ENCODE measurements around the gene MICAL3.

MICAL3 gene

DNA sequence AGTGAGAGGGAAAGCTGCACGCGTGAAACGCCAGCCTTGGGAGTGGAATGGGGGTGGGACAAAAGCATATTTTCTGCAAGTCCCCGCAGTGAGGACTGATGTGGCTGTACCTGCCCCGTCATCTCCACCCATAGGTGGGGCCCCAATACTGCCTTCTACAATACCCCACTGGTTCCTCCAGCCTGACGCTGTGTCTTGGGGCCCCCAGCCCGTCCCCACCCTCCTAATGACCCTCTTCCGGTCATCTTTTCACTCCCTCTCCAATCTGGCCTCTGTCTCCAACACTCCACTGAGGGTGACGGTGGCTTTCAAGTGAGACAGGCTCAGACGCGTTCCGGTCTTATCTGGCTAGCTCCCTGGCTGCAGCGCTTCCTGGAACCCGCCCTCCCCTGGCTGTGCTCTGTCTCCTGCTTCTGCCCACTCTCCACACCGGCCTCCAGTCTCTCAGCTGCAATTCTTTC lies 104.2 kb downstream of the MICAL3 start:
- Histone ChIP-seq H3K4me3 (ENCODE audit: low read length) (no peak overlapping the region), H3K27ac (ENCODE audit: low read length) (no peak overlapping the region), H2AFZ (ENCODE audit: low read depth, low read length) (no peak overlapping the region), H3K4me2 (ENCODE audit: low read length) (no peak overlapping the region), H3K36me3 (replicated peaks; ENCODE audit: low read depth, low read length) (no peaks in the 10 kb centered on the region), H4K20me1 (ENCODE audit: insufficient read depth, low read length) (peaks cover 100% of the 10 kb centered on the region), H3K9ac (ENCODE audit: low read length) (no peak overlapping the region), H3K4me1 (ENCODE audit: low read length) (no peaks in the 10 kb centered on the region), H3K27me3 (ENCODE audit: low read depth, low read length) (no peaks in the 10 kb centered on the region), H3K79me2 (ENCODE audit: low read length) (peaks cover 100% of the 10 kb centered on the region), H3K9me3 (ENCODE audit: insufficient read depth, low read length) (no peaks in the 10 kb centered on the region)
- no peak for TF ChIP-seq CTCF (IDR thresholded peaks at IDR 0.05; ENCODE audit: low read depth, low read length)
- TF ChIP-seq EZH2phosphoT487 (IDR thresholded peaks at IDR 0.05; ENCODE audit: low read depth), result no peak

DNA sequence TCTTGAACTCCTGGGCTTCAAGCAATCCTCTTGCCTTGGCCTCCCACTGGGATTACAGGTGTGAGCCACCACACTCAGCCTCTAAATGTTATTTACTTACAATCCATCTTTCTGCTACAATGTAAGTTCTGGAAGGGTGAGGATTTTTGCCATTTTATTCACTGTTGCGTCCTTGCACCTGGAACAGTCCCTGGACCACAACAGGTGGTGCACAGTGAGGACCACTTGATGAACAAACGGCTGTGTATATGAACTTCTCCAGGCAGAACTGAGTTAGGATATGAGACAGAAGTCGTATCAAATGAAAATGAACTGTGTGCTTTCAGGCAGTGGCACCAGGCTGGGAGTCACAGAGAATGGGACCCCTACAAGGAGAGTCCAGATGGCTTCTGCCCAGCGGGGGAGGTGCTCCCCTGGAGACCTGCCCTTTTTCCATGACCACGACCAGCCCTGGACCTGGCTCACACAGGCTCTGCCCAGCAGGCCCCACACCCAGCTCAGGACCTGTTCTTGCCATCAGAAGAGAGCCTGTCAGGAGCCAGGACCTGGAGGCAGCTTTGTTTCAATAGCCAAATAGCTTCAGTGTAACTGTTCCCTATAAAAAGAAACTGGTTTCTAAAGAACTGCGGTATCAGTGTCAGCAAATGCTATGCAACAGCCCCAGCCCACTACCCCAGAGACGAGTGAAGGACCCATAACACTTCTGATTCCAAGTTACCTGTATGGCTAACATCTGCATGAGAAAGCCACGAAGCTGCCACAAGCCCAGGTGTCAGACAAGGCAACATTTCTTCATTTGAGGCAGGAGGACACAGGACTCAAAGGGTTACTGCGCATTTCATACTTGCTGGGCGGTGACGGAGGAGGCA lies 104.9 kb downstream of the MICAL3 start:
- H3K4me3 ChIP-seq (ENCODE audit: low read length), result no peak overlapping the region

DNA sequence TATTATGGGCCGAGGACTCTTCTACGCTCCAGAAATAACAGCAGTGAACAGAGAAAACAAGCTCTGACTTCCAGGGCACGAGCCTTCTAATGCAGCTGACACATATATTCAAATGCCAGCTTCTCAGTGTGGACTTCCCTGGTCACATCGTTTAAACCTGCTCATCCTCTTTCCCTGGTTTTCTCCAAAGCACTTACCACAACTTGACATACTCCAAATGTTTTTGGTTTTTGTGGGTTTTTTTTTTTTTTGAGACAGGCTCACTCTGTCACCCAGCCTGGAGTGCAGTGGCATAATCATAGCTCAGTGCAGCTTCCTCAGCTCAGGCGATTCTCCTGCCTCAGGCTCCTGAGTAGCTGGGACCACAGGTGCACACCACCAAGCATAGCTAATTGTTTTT lies 105.5 kb downstream of the MICAL3 start:
- Histone ChIP-seq H3K79me2 (ENCODE audit: low read length) (peaks cover 100% of the 10 kb centered on the region), H2AFZ (ENCODE audit: low read depth, low read length) (no peak overlapping the region), H3K4me1 (ENCODE audit: low read length) (no peaks in the 10 kb centered on the region), H3K27ac (ENCODE audit: low read length) (no peak overlapping the region), H3K9ac (ENCODE audit: low read length) (no peak overlapping the region), H3K27me3 (ENCODE audit: low read depth, low read length) (no peaks in the 10 kb centered on the region), H4K20me1 (ENCODE audit: insufficient read depth, low read length) (peaks cover 100% of the 10 kb centered on the region), H3K36me3 (replicated peaks; ENCODE audit: low read depth, low read length) (no peaks in the 10 kb centered on the region), H3K4me2 (ENCODE audit: low read length) (no peak overlapping the region), H3K4me3 (ENCODE audit: low read length) (no peak overlapping the region), H3K9me3 (ENCODE audit: insufficient read depth, low read length) (no peaks in the 10 kb centered on the region)
- TF ChIP-seq CTCF (IDR thresholded peaks at IDR 0.05; ENCODE audit: low read depth, low read length) (no peak), EZH2phosphoT487 (IDR thresholded peaks at IDR 0.05; ENCODE audit: low read depth) (no peak)

More for the DNA sequence above, 104.9 kb downstream of the MICAL3 start:
- H3K4me1 ChIP-seq (ENCODE audit: low read length), result no peaks in the 10 kb centered on the region
- H2AFZ ChIP-seq (ENCODE audit: low read depth, low read length), result no peak overlapping the region
- H3K27me3 ChIP-seq (ENCODE audit: low read depth, low read length), result no peaks in the 10 kb centered on the region
- H3K36me3 ChIP-seq (replicated peaks; ENCODE audit: low read depth, low read length), result no peaks in the 10 kb centered on the region
- peaks cover 100% of the 10 kb centered on the region for H4K20me1 ChIP-seq (ENCODE audit: insufficient read depth, low read length)
- TF ChIP-seq EZH2phosphoT487 (IDR thresholded peaks at IDR 0.05; ENCODE audit: low read depth) (no peak), CTCF (IDR thresholded peaks at IDR 0.05; ENCODE audit: low read depth, low read length) (no peak)
- H3K79me2 ChIP-seq (ENCODE audit: low read length), result peaks cover 100% of the 10 kb centered on the region
- H3K27ac ChIP-seq (ENCODE audit: low read length), result no peak overlapping the region
- H3K9me3 ChIP-seq (ENCODE audit: insufficient read depth, low read length), result no peaks in the 10 kb centered on the region
- no peak overlapping the region for H3K4me2 ChIP-seq (ENCODE audit: low read length)
- no peak overlapping the region for H3K9ac ChIP-seq (ENCODE audit: low read length)

GRCh38 chr22:17917490-17917983 lies 106.8 kb downstream of the MICAL3 start:
- no peaks in the 10 kb centered on the region for H3K9me3 ChIP-seq (ENCODE audit: insufficient read depth, low read length)
- H3K4me1 ChIP-seq (ENCODE audit: low read length), result no peaks in the 10 kb centered on the region
- H3K4me2 ChIP-seq (ENCODE audit: low read length), result no peak overlapping the region
- H4K20me1 ChIP-seq (ENCODE audit: insufficient read depth, low read length), result peaks cover 100% of the 10 kb centered on the region
- H2AFZ ChIP-seq (ENCODE audit: low read depth, low read length), result no peak overlapping the region
- no peaks in the 10 kb centered on the region for H3K36me3 ChIP-seq (replicated peaks; ENCODE audit: low read depth, low read length)
- no peak for TF ChIP-seq EZH2phosphoT487 (IDR thresholded peaks at IDR 0.05; ENCODE audit: low read depth)
- no peak for TF ChIP-seq CTCF (IDR thresholded peaks at IDR 0.05; ENCODE audit: low read depth, low read length)
- no peak overlapping the region for H3K9ac ChIP-seq (ENCODE audit: low read length)
- no peak overlapping the region for H3K27ac ChIP-seq (ENCODE audit: low read length)
- peaks cover 100% of the 10 kb centered on the region for H3K79me2 ChIP-seq (ENCODE audit: low read length)
- no peak overlapping the region for H3K4me3 ChIP-seq (ENCODE audit: low read length)
- H3K27me3 ChIP-seq (ENCODE audit: low read depth, low read length), result no peaks in the 10 kb centered on the region

Measured in OCI-LY3 (cell line).